COLO668 (cell line): ENCODE measurements around the gene ELF2.
A peak's percentile ranks its signal among the peaks of the same experiment; 100 is the strongest.
"Not testable (repeated sequence)": the region's sequence is repeated elsewhere in the genome, so short reads cannot be mapped to it uniquely, and the experiment has no call there.

Experiments used
- DNase-seq: peaks from one replicate; lab custom pipeline; 2025; ENCODE audit not compliant: unreplicated experiment; lab: John Stamatoyannopoulos, UW

Gene ELF2

DNA sequence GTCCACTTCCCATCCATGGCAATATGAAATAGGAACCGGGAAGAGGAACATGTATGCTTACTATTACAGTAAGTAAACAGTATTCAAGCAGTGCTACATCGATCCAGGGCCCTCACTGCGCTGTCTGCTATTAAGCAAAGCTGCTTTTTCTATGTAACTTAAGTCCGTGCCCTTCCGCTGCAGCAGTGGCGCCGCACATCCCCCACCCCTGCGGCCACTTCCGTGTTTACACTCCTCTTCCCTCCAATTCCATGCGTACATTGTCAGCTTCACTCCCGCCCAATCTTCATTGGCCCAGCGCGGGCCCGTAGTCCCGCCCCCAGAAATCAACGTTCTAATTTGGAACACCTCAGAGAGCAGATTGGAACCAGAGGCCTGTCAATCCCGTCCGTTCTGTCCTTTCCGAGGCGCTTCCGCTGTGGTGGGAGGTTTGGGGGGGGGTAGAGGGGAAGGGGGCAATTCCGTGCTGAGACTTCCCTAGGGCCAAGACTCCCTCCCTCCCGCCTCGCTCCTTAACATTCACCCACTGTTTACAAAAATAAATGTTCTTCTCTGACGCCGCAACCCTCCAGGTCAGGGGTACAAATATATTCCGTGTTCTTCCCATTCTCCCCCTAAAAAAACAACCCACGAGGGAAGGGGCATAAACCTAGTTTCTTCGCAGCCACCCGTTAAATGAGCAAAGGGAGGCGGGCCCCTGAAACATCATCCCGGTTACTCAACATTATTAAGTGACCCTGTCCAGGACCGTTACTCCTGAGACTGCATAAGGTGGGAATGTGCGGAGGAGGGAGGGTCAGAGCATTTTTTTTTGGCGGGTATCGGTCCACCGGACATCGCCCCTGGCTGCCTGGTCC, 94.0 kb downstream of the ELF2 start:
- peak; percentile 97 for DNase-seq

DNA sequence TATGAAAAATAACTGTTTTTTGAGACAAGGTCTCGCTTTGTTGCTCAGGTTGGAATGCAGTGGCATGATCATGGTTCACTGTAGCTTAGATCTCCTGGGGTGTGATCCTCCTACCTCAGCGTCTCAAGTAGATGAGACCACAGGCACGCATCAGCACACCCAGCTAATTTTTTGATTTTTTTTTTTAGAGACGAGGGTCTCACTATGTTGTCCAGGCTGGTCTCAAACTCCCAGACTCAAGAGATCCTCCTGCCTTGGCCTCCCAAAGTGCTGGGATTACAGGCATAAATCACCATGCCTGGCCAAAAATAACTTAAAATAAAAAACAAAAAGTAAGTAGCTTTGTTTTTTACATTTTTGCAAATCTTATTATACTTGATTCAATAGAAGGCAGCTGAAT, 98.1 kb downstream of the ELF2 start:
- DNase-seq = no peak

DNA sequence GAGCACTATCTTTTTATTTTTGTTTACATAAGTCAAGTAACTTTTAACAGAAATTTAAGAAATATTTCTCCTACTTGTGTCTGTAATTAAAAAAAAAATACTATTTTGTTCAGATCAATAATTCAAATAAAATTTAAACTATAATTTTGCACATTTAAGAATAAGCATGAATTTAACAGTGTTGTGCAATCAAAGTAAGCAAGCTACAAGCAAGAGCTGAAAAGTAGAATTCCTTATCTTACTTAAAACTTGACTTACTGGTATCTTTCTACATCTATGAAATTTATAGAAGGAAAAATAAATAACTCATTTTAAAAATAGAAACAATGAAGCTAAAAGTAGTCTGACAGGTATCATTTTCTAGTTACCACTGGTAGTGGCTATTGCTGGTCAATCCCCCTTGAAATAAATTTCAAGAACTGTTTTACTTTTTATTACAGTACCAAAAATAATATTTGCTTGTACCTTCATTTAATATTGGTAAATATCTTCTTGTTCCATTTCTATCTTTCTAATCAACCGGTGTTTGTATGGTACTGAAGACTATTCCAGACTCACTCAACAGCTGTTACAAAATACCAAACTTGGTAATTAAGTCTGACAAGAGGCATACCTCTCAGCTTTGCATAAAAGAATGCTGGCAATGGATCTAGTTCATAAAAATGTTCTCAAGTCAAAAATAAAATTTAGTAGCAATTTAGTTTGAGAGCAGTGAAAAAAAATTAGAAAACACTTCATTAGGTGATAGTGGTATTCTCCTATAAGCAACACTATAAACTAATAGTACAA, 99.3 kb downstream of the ELF2 start:
- DNase-seq = no peak

DNA sequence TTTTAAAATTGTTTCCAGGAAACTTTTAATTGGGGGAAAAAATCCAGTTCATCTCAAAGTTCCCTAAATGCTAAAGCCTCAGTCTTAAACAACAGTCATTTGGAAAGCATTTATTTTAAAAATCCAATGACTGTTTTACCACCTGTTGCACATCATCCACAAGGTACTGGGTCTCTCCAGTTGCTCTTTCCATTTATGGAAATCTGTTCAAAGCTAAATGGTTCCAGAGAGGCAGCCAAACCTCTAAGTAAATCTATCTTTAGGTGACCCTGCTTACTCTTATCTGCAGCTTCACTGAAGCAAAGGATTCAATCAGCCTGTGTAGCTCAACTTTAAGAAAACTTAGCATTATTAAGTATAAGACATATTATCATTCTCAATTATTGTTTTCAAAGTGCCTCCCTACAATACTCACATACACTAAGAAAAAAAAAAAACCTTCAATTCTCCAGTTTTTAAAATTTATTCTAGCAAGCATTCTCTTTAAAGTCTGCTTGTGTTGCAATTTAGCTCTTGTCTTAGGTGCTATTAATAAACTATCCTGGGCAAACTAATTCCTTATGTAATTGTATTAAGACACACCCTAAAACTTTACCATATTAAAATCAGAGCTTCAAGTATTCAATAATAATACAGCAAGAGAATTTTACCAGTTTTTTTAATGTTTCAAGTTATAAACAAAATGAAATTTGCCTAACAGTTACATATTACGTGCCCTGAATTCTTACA, 100.8 kb downstream of the ELF2 start:
- DNase-seq = no peak

DNA sequence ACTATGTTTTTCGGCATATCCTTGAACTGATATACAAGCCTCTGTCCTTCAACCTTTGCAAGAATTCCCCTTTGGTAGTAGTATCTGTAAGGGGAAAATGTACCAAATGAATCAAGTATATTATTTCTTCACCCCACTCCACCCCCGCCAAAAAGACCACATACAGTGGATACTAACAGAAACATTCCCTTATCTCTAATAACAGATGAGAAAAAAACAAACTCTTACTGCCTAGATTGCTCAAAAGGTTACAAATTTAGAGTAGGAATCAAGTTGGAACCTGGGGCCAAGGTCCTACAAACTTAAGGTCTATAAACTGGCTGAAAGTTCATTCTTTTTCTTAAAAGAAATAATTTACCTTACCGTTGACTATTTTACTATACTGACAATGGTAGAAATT, 116.4 kb downstream of the ELF2 start:
- no peak for DNase-seq

DNA sequence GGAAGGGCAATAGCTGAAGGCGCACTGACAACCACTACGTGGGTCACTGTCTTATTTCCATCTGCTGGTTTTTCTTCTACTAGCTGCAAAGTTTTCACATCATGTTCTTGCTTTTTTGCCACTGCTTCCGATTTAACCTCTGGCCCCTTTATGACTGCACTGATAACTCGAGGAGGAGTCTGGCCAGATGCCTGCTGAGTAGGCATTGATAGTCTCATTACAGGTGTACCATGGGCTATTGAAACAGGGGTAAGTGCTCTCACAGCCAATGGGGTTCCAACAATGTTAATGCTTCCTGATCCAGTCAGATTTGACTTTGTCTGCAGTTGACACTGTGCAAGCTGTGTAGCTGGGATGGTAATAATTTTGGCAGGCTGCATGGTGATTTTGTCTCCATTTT, 118.0 kb downstream of the ELF2 start:
- DNase-seq = not testable (repeated sequence)

DNA sequence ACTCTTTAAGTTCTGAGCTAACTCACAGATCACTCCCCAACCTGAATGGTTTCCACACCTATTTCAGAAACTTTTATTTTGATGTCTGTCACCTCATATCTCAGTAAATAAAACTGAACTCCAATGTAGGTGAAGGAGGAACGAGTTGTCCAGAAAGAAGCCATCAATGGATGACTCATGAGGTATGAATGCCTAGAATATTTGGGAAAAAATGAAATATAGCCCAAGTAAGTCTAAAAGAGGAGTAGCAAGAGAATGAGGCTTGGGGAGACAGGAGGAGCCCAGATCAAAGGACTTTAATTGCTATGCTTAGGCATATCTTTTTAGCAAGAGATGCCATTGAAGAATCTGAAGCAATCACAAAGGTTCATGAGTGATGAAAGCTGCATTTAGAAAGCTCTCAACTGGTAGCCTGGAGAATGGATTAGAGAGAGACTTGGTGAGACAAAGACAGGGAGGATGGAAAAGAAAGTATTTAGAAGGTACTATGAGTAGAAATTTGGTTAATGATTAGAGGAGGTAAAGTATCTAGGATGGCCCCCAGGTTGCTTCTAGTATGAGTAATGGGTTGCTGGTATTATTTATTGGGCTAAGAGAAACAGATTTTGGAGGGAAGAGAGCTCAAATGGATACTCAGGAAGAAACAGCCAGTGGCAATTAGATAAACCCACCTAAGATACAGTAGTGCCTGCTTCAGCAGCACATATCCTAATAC, 122.1 kb downstream of the ELF2 start:
- DNase-seq = no peak

DNA sequence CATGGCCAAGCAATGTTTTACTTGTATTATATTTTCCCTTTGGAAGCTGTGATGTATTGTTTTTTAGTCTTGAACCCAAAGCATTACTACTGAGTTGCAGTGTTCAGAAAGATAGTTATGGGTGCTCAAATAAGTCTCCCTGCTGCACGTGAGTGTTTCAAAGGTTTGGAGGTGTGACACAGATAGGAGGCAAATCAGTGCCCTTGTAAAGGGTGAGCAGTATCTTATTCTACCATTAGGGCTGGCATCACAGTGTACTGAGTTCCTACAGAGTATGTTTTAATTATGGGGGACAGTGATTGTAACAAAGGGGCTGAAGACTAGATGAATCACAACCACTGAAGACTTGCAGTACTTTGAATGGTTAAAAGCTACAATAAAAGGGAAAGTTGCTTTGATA, 123.1 kb downstream of the ELF2 start:
- no peak for DNase-seq

DNA sequence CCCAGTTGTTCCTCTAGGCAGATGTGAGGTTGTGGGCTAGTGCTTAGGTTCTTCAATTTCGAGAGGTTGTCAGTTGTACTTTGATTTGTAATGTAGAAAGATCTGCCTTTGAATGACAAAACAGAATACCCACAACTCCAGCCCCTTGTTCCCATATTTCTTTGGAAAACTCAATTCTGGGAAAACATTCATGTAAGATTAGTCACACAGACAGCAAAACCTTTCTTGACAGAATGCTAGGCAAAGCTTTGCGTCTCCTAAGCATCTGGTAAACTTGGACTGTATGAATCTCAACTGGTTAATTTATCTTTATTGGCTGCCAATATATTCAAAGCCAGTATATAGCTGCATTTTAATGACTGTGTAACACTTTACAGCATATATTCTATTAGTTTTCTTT, 126.6 kb downstream of the ELF2 start:
- DNase-seq = no peak

DNA sequence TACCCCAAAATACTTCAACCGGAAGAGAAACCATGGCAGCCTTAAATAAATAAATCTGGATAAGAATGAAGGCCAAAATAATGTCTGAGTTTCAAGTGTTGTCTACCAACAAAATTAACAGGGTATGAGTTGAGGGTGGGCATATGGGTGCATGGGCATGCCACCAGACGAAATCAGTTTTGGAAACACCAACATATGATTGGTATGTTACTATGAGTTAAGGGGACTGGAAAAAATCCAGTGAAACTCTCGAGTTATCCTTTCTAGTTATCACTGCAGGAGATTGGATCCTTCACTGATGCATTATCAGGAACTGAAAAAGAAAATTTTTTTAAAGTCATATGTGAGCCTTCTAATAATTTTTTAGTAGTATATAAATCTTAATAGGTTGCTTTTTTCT, 129.0 kb downstream of the ELF2 start:
- DNase-seq = no peak

DNA sequence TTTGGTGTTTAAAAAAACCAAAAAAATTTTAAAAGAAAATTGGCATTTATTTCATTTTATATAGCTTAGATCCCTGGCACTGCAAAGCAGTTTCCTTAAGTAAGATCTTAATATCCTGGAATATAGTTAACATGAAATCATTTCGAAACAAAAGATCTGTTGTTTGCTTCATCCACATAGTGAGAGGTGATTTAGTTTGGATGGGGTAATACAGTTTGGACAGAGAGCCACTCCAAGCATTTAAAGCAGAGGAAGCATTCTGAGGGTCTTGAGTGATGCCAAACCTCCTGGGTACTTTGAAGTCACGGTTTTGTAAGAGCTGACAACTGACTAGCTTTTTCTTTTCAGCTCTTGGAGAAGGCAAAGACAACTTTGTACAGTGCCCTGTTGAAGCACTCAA, 132.7 kb downstream of the ELF2 start:
- no peak for DNase-seq

DNA sequence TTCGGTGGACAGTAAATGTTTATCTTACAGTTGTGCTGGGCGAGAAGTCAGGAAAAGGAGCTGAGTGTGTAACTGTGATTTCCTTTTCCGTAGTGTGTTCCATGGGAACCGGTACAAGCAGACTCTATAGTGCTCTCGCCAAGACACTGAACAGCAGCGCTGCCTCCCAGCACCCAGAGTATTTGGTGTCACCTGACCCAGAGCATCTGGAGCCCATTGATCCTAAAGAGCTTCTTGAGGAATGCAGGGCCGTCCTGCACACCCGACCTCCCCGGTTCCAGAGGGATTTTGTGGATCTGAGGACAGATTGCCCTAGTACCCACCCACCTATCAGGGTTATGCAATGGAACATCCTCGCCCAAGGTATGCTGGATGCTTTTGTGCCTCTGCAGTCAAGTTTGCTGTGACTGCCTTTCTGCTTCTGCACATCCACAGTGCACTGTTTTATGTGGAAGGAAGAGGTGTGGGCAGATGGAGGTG, 134.0 kb downstream of the ELF2 start:
- no peak for DNase-seq

DNA sequence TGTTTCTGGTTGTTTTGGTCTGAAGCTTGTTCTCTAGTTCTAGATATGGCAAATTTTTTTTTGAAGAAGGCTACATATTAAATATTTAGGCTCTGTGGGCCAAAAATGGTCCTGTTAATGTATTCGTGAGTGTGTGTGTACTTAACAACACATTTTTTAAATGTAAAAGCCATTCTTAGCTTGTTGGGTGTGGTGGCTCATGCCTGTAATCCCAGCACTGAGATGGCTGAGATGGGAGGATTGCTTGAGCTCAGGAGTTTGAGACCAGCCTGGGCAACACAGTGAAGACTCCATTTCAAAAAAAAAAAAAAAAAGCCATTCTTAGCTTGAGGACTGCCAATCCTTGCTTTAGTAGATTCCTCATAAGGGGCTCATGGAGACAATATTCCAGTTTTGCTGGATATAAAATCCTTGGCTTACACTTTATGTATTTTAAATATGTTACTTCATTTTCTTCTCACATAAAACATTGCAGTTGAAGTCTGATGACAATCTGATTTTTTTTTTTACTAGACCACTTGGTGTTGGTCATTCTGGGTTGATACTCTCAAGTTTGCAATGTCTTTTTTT, 138.1 kb downstream of the ELF2 start:
- no peak for DNase-seq

DNA sequence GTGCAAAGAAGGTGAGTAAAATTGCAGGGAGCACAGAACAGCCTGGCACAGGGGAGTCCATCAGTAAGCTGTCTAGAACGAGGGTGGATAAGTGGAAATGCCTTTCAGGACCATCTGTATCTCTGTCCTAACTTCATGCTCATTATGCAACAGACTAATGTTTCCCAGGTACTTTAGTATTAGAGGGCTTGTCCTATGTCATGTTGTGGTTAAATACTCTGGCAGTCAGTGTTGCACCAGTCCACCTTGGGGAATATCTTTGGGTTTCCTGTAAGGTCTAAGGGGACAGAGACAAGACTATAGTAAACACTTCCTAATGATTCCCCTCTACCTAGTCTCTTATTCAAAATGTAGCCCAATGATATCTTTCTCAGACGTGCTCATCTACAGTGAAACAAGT, 140.1 kb downstream of the ELF2 start:
- DNase-seq = no peak

DNA sequence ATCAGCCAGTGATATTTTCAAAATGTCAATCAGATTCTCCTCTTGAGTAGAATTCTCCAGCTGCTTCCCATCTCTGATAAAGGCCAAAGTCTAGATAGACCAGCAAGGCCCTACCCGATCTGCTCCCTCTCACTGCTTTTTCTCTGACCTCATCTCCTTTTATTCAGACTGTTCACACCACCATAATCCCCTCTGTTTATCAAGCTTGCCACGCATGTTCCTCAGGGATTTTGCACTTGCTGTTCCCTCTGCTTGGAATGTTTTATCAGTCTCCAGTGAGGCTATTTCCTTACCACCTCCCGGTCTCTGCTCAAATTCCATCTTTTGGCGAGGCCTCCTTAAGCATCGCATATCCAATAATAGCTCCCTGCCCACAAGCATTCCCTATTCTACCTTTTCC, 141.4 kb downstream of the ELF2 start:
- DNase-seq = no peak

DNA sequence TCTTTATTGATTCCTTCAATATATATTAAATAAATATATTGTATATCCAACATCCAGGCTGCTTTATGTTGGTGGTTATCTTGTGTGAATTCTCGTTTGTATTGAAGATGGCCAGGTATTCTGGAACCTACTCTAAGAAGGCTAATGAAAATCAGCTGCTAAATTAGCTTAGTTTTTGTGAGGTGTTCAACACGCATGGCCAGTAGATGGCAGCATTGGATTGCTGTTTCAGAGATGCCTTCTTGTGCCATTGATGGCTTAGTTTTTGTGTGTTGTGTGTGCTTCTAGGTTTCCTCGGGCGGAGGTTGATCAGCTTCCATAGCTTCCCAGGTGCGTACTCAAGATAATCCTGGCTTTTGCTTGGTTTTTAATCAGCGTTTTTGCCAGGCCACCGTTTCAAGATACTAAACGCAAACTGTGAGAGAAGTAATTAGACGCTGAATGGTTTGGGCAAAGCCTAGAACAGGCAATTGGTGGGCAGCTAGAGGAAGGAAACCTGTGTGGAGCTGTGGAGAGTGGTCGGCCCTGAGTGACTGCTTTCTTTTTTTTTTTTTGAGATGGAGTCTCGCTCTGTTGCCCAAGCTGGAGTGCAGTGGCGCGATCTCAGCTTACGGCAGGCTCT, 146.3 kb downstream of the ELF2 start:
- DNase-seq = peak; percentile 70

DNA sequence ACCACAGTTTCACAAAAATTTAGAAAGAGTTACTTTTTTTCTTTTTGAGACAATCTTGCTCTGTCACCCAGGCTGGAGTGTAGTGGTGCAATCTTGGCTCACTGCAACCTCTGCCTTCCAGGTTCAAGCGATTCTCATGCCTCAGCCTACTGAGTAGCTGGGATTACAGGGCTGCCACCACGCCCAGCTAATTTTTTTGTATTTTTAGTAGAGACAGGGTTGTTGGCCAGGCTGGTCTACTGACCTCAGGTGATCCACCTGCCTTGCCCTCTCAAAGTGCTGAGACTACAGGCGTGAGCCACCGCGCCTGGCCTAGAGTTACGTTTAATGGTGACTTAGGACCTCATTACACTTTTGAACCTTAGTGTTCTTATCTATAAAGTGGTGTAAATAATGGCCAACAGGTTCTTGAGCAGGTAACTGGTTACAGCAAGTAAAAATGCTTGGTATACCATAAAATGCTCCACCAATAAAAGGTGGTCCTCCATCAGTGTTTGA, 147.1 kb downstream of the ELF2 start:
- not testable (repeated sequence) for DNase-seq

DNA sequence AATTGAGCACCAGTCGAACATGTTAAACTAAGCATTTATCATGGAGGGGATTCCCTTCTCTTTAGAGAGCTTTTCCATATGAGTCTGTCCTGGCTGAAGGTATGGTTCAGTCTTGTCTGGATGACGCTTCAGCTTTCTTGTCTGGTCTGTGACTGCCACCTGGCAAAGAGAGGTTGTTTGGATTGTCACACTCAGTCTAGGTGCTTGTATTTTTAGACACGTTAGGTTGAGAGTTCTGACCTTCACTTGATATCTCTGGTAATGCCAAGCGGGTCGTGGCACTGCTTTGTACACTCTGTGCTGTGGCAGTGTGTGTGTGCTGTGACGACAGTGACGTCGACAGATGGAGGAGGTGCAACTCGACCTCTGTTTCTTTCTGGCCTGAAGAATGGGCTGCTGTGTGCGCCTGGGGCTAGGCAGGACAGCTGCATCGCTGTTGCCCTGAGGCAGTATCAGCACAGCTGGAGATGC, 148.8 kb downstream of the ELF2 start:
- peak; percentile 88 for DNase-seq

DNA sequence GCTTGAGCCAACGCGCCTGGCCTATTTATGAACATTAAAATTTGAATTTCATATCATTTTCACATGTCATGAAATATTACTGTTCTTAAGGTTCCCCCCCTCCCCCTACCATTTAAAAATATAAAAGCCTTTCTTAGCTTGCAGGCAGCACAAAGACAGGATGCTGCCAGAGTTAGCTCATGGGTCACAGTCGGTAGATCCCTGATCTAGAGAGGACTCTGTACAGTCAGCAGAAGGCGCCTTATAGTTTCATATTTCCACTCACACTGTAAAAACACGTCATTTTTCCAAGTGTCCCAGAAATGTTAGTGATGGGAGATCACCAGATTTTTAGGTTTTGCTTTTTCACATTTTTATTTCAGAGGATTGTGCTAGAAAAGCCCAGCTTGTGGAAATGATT, 149.2 kb downstream of the ELF2 start:
- DNase-seq = no peak

DNA sequence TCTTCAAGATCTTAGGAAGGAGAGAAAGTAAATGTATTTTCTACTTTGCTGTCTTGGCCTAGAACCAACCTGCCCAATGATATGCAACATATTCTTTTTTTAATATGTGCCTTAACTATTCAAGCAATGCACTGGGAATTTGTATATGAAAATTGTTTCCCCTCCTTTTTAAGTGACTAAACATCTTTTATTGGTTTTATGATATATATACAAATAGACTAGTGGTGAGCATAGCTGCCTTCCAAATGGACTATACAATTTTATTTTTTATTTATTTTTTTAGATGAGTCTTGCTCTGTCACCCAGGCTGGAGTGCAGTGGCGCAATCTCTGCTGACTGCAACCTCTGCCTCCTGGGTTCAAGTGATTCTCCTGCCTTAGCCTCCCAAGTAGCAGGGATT, 151.2 kb downstream of the ELF2 start:
- no peak for DNase-seq
